HG02973 (cell line): ENCODE results near the gene ALDH7A1.
"Not testable (repeated sequence)": the region's sequence is repeated elsewhere in the genome, so short reads cannot be mapped to it uniquely, and the experiment has no call there.

Experiments
- ATAC-seq: cut with Tn5 transposase; IDR thresholded peaks from one replicate; pipeline ENCODE4 v1.9.1; 2021; ENCODE audit warnings: moderate library complexity; ENCODE audit not compliant: unreplicated experiment

The ALDH7A1 gene

GRCh38 chr5:126535856-126536545 is 59.0 kb downstream of the ALDH7A1 start:
- ATAC-seq: no peak

GRCh38 chr5:126534553-126534952 is 60.5 kb downstream of the ALDH7A1 start:
- no peak for ATAC-seq

GRCh38 chr5:126531543-126532120 is 63.4 kb downstream of the ALDH7A1 start:
- no peak for ATAC-seq

DNA sequence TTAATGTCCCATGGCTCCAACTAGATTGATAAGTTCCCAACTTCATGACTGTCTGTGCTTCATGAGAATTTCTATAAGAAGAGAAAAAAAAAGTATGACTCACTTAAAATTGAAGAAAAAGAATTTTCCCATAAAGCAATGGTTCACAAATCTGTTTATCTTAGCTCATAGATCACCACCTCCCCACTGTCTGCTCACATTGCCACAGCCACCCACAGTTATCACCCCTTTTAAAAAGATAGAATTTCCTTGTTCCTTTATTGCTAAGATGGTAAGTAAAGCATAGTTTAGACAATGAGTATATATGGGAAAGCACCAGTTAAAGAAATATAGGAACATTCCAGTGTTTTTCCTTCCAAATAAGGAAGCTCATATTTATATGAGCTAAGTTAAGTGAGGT is 67.1 kb downstream of the ALDH7A1 start:
- ATAC-seq: no peak

- no peak for ATAC-seq
Observed at GRCh38 chr5:126527158-126527557, 67.9 kb downstream of the ALDH7A1 start.

GRCh38 chr5:126526493-126526892 is 68.5 kb downstream of the ALDH7A1 start:
- ATAC-seq: no peak

DNA sequence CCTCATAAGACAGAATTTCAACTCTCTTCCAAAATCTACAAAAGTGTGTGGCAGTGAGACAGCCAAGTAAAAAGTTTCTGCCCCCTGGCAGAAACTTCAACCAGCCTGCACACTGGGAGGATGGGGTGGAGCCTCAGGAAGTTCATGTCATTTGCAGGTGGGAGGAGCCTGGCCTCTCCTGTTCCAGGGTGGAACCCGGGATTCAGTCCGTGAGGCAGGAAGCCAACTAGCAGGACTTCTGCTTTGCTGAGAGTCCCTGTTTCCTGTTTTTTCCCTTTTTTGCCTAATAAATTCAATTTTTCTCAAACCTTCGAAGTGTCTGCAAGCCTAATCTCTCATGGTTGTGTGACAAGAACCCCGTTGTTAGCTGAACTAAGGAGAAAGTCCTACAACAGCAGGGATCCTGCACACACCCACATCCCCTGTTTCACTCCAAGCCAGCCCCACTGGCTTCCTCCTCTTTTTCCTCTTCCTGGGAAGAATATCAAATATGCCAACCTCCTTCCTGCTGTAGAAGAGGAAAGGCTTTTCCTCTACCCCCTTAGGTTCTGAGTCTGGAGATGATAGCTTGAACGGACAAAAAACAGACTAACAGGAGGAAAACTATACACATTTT is 69.3 kb downstream of the ALDH7A1 start:
- no peak for ATAC-seq

DNA sequence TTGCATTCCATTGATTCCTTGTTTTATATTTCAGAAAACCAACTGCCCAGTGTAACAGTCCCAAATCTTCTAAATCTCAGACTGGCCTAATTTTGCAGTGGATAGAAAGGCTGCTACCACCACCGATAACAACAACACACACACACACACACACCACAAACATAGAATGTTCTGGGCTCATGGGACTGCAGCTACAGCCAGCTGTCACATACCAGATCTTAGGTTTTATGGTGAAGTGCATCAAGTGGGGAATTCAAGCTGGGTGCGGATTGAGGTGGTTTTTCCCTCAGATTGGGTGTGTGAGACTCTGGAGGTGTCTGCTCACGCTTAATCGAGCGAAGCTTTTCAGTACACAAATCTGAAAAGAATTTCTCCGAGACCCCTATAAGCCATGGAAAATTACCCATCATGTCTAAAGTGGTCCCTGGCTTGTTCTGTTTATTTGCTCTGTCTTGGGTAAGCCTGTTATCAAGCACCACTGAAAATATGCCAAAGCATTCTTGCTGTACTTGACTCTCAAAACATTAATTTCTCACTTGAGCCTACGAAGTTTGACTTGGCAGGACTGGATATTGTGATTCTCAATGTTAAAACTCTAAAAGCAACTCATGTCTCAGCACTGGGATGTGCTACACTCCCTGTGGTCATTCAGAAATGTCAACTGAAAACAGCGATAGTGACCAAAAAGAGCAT is 71.1 kb downstream of the ALDH7A1 start:
- no peak for ATAC-seq

GRCh38 chr5:126521130-126521529 is 73.9 kb downstream of the ALDH7A1 start:
- ATAC-seq: no peak

- ATAC-seq: no peak
Observed at GRCh38 chr5:126520593-126520953, 74.4 kb downstream of the ALDH7A1 start.

DNA sequence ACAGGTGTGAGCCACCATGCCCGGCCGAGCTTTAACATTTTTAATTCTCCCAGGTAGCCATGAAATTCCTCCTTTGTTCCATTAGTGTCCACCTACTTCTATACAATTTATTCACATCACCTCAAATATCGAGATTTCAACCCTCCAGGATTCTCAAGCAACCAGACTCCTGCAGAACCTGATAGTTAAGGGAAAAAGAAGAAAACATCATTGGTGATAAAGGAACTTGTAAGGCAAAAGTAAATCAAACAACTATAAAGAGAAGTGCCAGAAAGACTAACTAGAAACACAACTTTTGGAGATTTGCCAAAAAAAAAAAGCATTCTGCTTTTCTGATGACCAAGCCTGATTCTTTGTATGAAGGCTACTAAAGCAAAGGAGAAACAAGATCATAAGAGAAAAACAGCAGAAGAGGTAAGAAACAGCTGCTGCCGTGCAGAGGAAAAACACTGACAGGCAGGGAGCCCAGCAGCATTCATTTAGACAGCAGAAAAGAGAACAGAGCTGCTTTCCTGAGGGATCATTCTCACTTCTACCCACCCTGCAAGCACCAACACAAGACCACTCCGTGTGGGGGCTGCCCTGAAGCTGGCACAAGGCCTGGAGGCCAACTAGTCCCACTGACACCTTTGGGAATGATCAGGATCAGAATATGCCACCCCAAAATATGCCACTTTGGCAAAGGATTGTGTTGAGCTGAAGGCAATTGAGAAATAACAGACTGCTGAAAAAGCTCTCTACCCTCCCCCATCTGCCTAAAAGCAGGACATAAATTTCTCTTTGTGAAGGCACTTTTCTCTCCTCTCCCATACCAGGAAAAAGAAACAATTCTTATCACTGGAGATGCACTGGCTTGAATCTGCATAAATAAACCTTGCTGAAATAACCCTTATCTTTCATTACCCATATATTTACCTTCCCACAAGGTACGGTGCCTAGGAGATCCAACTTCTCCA is 75.1 kb downstream of the ALDH7A1 start:
- no peak for ATAC-seq

GRCh38 chr5:126519223-126519622 is 75.8 kb downstream of the ALDH7A1 start:
- not testable (repeated sequence) for ATAC-seq

DNA sequence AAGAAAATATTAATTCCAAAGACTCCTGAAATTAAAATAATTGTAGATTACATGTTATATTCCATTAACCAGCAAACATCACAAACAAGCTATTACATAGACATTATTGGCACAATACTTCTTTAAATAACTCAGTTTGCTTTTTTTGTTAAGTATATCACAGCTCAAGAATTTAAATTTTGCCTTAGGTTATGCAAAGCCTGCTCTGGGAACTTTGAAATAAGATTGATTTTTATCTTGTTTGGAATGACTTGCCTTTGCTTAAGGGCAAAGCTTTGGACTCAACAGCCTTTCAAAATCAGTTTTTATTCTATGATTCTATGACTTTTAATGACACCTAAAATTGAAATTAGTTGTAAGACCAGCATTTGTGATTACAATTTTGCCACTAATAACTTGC is 78.2 kb downstream of the ALDH7A1 start:
- ATAC-seq: no peak

GRCh38 chr5:126516133-126516532 is 78.9 kb downstream of the ALDH7A1 start:
- no peak for ATAC-seq

GRCh38 chr5:126515337-126515736 is 79.7 kb downstream of the ALDH7A1 start:
- ATAC-seq: no peak

DNA sequence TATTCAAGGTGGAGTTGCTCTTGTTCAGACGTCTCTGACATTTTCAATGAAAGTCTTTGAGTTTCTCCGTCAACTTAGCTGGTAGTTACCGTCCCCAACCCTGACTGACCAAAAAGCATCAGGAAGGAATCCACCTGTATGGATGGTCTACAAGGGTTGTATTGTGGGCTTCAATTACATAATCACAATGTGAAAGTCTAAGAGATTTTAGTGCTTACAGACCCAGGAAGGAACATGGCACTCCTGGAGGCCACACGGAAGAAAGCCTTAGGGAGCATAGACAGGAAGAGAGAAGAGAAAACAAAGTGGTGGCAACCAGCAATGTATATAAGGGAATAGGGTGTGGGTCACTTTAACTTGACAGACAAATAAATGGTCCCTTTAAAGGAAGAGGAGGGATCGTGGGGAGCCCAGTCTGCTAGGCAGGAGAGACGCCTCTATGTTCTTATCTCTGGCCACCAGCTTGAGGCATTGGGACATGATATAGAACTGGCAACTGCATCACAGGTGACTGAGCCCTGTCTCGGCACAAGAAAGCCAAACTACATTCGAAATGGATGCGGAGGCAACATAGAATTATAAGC is 80.4 kb downstream of the ALDH7A1 start:
- no peak for ATAC-seq

DNA sequence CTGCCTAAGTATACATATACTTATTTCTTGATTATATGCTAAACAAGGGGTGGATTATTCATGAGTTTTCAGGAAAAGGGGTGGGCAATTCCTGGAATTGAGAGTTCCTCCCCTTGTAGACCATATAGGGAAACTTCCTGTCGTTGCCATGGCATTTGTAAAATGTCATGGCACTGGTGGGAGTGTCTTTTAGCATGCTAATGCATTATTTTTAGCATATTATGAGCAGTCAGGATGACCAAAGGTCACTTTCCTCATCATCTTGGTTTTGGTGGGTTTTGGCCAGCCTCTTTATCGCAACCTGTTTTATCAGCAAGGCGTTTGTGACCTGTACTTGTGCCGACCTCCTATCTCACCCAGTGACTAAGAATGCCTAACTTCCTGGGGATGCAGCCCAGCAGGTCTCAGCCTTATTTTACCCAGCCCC is 80.9 kb downstream of the ALDH7A1 start:
- ATAC-seq: no peak

- no peak for ATAC-seq
Observed at GRCh38 chr5:126513703-126514102, 81.3 kb downstream of the ALDH7A1 start.

GRCh38 chr5:126513302-126513701 is 81.7 kb downstream of the ALDH7A1 start:
- ATAC-seq: no peak

DNA sequence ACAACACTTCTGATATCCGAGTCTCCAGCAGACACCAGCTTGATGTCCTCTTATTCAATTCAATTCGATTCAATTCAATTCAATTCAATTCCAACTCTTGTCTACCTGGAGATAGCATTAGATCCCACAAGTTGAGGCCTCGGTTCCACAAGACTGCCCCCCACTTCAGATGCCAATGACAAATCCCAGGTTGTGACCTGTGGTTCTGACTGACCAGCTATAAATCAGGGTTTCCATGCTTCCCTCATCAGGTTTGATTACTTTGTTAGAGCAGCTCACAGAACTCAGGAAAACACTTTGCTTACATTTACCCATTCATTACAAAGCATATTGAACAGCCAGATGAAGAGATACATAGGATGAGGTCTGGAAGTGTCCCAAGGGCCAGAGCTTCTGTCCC is 82.6 kb downstream of the ALDH7A1 start:
- no peak for ATAC-seq
